HG03571 (cell line): Measurements from ENCODE around the gene DNAJC25.
A peak's percentile ranks its signal among the peaks of the same experiment; 100 is the strongest.
"Not testable (repeated sequence)": the region's sequence is repeated elsewhere in the genome, so short reads cannot be mapped to it uniquely, and the experiment has no call there.

Experiments used
- ATAC-seq: cut with Tn5 transposase; IDR thresholded peaks from one replicate; pipeline ENCODE4 v1.9.1; 2021; ENCODE audit not compliant: unreplicated experiment

The DNAJC25 gene

DNA sequence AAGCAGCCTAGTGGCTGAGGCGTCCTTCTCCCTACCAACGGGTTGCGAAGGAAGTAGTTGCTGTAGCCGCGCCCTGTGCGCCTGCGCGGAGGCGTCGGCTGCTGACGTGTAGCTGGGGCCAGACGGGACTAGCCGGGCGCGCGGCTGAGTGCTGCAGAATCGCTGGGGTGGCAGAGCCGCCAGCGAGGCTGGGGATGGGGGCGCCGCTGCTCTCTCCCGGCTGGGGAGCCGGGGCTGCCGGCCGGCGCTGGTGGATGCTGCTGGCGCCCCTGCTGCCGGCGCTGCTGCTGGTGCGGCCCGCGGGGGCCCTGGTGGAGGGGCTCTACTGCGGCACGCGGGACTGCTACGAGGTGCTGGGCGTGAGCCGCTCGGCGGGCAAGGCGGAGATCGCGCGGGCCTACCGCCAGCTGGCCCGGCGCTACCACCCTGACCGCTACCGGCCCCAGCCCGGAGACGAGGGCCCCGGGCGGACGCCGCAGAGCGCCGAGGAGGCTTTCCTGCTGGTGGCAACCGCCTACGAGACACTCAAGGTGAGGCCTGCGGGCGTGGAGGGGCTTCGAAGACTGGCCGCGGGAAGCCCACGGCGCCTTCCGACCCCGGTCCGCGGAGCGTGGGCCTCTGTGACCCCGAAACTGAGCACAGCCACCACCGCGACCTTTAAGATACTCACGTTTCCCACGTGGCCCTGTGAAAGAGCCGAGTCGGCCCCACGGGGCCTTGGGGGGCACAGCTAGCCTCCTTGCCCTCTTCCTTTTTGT is at the start of gene DNAJC25:
DNAJC25 (plus strand) TSS at position 121 of the 758 bp plus-strand sequence; CDS start at position 195, 74 bp downstream.
- ATAC-seq: peak; percentile 98

DNA sequence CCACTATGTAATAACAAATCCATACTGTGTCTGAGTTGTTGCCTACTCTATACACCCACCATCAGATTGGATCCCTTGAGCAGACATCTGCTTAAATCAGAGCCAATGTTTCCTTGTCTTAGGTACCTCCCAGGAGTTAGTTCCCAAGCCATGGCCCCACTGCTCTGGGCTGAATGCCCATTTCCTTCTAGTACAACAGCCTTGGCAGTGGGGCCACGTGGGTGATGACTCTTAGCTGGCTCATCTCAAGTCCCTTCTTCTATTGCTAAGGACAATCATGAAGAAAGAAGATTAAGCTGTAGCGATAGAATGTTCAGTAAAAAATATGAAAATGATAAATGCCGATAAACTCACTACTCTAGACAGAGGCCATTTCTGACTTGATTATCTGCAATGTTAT is 48.2 kb upstream of the DNAJC25 start:
- no peak for ATAC-seq

DNA sequence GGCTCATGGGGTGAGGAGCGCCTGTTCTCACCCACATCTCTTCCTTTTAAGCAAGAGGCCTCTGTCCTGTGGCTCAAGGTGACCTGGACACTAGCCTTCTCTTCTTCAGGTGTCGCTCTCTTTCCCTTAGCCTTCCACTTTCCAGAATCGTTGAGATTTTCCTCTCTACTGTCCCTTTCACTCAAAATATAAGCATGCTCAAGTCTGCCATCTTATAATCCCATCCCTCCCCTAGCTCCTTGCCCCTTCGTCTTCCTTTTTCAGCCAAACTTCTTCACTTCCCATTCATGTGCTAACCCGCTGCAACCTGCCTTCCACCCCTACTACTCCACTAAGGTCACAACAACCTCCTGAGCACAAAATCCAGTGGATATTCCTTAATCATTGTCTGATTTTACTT is 44.8 kb upstream of the DNAJC25 start:
- ATAC-seq: no peak

DNA sequence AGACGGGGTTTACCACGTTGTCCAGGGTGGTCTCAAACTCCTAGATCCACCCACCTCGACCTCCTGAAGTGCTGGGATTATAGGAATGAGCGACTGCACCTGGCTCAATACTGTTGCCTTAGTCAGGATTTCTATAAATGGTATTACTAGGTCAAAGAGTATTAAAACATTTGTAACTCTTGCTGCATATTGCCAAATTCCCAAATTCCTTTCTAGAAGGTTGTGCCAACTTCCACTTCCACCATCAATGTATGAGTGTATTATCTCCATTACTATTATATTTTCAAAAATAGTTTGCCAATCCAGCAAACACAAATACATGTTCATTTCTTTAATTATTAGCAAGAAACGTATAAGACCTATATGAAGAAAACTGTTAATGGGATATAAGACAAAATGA is 42.3 kb upstream of the DNAJC25 start:
- ATAC-seq: no peak

DNA sequence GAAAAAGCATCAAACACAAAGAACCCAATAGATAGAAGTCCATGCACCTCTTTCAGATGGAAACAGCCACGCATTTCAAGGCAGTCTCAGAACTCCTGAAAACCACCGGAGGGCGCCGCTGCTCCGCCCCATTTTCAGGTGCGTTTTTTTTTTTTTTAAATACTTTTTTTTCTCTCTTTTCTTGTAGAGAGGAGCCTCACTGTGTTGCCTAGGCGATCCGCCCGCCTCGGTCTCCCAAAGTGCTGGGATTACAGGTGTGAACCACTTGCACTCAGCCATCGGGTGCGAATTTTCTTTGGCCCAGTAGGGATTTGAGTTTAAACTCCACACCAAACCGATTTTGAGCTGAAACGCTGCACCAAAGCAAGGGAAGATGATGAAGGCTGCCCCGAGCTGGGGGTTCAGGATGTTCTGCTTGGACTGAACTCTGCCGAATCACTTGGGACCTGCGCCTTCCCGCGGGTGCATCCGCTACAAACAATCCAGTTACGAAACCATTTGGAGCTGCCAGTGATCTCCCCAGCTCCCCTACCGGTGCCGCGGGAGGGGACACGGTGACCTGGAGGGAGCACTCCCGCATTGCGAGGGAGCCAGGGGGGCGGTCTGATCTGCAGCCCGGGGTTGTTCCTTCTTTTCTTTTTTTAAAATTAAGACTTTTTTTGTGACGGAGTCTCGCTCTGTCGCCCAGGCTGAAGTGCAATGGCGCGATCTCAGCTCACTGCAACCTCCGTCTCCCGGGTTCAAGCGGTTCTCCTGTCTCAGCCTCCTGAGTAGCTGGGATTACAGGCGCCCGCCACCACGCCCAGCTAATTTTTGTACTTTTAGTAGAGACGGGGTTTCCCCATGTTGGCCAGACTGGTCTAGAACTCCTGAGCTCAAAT is 33.0 kb upstream of the DNAJC25 start:
- peak; percentile 54 for ATAC-seq

DNA sequence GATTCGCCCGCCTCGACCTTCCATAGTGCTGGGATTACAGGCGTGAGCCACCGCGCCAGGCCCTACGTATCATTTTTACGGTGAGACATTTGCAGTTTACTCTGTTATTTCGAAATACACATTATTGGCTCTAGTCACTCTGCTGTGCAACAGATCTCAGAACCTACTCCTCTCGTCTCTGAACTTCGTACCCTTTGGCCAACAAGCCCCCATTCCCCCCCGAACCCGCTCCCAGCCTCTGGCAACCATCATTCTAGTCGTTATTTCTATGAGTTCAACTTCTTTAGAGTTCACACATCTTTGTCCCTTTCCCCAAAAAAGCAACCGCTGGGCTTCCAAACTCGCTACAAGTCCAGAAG is 32.4 kb upstream of the DNAJC25 start:
- ATAC-seq: no peak

DNA sequence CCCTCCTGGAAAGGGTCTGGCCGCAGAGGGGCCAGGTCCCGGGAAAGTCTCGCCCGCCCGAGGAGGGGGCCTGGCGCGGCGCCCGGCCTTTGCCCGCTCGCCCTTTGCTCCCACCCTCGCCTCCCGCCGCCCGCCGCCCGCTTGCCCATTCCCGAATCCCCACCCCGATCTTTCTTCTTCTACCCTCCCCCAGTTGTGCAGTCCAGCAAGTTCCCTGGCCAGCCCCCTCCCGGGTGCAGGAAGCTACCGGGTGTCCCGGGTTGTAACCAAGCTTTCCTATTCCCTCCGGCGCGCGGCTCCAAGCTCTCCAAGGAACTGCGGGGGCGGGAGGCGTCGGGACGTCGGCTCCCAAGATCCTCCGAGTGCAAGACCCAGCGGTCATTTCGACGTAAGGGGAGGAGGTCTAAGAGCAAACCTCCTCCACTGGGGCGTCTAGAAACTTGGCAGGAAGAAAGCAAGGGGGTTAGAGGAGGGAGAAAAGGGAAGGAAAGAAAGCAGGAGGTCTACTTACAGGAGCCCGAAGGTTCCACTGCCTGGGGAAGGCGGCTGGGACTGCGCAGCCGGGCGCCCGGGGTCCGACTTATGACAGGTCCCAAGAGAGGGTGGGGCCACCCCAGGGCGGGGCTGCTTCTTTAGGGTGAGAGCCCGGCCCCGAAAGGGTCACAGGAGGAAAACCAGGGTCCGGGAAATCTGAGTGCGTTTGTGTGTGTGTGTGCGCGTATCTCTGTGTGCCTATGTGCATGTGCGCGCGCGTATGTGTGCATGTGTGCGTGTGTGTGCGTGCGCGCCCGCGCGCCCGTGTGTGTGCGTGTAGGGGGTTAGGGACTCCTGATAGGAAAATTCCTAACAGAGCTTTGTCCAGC is 31.8 kb upstream of the DNAJC25 start, which contains the start of gene PTGR1:
PTGR1 (minus strand) TSS at position 556 of the 863 bp plus-strand sequence. CDS start 2,225 bp downstream, outside the sequence.
- ATAC-seq: no peak

DNA sequence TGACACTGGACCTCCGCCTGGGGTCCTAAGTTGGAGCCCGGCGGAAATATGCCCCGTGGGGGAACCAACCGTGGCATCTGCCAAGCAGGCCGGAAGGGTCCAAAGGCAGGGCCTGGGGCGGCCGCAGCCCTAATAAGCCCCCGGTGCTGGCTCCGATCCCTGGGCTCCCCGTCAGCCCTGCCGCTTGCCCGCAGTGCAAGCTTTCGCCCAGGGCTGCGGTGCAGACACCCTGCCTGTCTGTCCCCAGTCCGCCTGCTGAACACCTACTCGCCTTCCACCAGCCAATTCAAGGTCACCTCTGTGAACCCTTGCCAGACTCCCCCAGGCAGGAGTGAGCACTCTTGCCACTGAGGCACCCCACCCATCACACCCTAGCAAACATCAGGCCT is 31.2 kb upstream of the DNAJC25 start:
- no peak for ATAC-seq

DNA sequence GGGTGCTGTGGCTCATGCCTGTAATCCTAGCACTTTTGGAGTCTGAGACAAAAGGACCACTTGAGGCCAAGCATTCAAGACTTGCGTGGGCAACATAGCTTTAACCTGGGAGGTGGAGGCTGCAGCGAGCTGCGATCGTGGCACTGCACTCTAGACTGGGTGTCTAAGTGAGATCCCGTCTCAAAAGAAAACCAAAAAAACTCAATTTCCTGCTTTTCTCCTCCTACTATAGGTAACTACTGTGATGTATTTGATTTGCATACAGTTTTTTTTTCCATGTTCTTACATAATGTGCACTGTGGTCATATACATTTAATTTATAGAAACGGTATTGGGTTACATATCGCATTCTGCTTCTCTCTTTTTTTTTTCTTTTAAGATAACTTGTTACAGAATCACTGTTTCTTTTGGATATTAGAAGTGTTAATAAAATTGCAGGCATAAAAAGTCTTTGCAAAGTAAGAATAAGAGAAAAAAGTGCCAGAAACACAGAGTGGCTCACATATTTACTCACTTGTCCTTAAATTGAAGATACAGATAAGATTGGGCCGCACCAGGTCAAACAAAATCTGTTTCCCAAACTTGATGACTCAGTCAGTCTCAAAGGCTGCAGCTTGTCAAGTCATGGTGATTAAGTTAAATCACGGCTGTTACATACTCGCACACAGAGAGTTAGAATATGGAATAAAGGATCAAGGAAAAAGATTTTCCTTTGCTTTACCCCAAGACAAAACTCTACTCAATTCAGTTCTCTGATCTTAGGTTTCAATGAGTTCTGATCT is 29.7 kb upstream of the DNAJC25 start:
- ATAC-seq: no peak

DNA sequence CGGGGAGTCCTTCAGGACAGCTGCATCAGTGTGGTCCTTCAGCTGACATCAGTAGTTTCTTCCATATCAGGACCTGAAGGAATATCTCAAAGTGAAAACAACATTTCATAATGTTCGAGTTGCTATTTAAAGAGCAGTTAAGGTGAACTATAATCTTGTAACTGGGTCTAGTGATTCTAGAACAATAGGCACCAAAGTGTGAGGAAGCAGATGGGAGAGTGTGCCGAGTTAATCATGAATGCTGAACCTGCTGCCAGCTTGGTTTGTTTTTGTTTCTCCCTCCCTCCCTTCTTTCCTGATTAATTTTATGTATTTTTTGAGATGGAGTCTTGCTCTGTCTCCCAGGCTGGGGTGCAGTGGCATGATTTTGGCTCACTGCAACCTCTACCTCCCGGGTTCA is 28.1 kb upstream of the DNAJC25 start:
- no peak for ATAC-seq

DNA sequence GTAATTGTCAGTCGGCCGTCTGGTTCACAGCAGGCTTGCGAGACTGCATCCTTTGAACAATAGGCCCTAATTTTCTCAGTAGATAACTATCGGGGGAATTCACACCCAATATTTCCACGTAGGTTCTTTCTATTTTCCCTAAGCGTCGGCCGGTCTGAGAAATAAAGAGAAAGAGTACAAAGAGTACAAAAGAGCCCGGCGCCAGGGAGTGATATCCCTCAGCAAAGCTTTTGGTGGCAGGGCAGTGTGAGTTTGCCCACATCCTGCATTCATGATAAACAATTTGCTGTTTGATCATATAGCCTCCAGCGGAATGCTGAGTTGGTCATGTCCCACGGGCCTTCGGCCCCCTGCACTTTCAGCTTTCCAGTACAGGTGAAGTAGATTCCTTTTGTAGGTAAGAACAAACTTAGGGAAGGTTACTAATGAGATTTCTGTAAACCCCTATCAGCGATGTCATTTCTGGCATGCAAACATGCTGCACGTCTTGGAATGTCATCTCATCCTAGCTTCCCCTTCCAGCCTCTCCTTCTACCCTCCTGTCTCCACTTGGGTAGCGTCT is 27.0 kb upstream of the DNAJC25 start:
- ATAC-seq: no peak

DNA sequence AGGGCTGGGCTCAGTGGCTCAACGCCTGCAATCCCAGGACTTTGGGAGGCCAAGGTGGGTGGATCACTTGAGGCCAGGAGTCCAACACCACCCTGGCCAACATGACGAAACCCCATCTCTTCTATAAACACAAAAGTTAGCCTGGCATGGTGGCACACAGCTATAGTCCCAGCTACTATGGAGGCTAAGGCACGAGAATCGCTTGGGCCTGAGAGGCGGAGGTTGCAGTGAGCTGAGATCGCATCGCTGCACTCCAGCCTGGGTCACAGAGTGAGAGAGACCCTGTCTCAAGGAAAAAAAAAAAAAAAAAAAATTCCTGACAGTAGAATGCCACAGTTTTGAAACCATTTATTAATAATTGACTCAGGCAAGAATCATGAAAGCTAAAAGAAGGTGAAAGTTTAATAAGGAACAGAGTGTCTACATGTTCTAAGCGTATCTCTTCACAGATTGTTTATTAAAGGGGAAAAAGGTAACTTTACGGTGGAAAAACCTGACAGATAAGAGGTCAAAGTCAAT is 26.0 kb upstream of the DNAJC25 start:
- no peak for ATAC-seq

DNA sequence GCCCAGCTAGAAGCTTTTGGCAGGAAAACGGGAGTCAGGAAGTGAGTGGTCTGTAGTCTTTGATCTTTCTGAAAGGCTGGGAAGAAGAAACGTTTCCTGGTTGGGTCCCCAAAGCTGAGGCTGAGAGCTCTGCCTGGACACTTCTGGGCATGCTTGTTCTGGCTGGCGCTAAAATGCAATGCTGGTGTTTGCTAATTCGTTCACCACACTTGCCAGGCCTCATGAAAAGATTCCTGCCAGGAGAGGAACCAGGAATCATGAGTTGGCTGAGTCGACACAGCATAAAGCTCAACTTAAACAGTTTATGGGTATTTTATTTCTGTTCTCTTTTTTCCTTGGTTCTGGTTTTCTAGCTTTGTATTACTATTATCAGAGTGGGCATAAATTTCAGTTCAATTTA is 21.0 kb upstream of the DNAJC25 start:
- no peak for ATAC-seq

DNA sequence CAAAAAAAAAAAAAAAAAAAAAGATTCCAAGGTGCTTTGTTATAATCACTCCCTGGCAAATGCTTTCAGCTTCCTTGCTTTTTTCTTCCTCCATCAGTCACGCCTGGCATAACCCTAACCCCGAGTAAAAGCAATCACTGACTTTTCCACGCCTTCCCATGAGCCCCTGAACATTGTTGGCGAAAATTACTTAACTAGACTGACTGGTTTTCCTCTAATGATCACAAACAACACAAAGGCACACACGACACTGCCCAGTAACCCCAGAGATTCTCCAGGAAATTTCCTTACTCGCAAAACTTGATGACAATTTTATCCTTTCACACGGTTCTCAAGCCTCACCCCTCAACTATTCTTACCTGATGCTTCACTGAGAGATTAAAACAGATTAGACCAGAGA is 20.3 kb upstream of the DNAJC25 start:
- ATAC-seq: no peak

DNA sequence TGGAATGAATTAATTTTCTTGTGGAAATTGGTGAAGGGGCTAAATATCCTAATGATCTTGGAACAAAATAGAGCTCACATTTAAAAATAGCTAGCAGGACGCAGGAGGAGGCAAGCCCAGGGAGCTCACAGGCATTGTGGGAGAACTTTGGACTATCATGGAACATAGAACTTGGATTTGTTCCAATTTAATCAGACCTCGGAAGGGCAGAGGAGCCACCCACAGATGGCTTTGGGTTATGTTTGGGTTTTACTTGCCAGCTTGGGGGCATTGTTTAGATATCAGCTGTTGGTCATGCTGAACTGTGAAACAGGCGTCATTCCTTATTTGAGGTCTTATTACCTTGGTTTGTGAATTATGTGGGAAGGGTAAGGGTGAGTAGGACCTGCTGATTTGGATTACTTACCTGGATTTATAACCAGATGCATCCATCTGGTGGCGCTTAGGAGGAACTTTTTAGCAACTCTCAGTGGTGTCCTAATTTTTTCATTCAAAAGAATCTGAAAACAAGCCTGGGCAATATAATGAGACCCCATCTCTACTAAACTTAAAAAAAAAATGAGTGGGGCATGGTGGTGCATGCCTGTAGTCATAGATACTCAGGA is 17.6 kb upstream of the DNAJC25 start:
- ATAC-seq: no peak

DNA sequence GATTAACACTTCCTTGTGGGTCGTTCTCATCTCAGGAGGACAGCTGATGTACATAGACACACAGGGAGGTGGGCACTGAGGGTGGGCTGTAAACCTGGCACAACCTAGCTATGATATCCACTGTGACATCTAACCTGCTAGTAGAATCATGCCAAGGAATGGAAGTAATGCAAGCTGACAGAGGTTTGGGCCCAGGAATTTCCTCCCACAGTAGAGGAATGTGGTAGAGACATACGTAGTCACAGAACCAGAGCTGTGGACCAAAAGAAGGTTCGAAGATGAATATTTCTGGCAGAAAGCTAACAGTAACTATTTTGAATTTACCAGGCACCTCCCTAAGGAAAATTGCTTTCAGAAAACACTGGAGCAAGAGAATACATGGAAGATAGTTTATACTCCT is 15.2 kb upstream of the DNAJC25 start:
- no peak for ATAC-seq

DNA sequence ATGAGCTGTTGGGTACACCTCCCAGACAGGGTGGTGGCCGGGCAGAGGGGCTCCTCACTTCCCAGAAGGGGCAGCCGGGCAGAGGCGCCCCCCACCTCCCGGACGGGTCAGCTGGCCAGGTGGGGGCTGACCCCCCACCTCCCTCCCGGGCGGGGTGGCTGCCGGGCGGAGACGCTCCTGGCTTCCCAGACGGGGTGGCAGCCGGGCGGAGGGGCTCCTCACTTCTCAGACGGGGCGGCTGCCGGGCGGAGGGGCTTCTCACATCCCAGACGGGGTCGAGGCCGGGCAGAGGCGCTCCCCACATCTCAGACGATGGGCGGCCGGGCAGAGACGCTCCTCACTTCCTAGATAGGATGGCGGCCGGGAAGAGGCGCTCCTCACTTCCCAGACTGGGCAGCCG is 13.8 kb upstream of the DNAJC25 start:
- not testable (repeated sequence) for ATAC-seq

DNA sequence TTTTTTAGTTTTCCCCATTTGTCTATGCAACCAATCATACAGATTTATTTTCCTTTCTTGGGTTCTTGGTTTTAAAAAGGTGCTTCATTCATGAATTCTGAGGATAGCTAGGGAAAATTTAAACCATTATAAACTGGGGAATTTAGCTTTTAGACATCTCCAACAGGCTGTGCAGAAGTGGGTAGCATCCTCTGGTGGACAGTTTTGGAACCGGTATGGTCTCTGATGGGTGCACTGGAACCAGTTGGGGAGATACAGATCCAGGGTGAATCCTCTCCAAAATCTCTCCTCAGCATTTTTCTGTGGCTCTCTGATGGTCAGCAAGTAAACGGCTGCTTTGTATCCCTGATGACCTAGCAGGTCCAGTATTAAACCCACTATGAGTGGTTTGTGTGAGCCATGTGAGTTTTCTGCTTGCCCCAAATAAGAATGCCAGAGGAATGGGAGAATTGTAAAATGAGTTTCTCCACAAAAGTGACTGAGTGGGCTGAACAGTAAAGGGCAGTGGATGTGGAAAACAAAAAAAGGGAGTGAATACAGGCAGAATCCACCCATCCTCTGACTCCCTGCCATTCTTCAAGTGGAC is 9.1 kb upstream of the DNAJC25 start:
- ATAC-seq: no peak

DNA sequence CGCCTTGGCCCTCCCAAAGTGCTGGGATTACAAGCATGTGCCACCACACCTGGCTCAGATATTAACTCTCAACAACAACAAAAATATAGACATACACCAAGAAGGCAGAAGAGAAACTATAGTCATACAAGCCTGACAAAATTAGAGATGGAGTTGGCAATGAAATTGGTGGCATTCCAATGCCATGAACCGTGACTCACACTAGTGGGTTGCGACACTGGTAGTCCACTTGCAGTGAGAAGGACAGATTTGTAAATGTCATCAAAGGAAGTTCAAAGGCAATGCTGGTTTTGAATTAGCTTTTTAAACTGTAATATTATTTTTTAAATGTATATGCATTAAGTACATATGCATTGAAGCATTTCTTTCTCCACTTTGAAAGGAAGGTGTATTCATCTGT is 8.5 kb upstream of the DNAJC25 start:
- ATAC-seq: no peak
